ENCODE results near the gene PCP2. TPM values are rescaled to one million over a fixed set of nuclear protein-coding genes. Genes with fewer than 3 reads are reported as not detected.

Gene PCP2
- total RNA-seq, 2 donors from 2014 or later = 0.32 TPM; not detected in 1

DNA sequence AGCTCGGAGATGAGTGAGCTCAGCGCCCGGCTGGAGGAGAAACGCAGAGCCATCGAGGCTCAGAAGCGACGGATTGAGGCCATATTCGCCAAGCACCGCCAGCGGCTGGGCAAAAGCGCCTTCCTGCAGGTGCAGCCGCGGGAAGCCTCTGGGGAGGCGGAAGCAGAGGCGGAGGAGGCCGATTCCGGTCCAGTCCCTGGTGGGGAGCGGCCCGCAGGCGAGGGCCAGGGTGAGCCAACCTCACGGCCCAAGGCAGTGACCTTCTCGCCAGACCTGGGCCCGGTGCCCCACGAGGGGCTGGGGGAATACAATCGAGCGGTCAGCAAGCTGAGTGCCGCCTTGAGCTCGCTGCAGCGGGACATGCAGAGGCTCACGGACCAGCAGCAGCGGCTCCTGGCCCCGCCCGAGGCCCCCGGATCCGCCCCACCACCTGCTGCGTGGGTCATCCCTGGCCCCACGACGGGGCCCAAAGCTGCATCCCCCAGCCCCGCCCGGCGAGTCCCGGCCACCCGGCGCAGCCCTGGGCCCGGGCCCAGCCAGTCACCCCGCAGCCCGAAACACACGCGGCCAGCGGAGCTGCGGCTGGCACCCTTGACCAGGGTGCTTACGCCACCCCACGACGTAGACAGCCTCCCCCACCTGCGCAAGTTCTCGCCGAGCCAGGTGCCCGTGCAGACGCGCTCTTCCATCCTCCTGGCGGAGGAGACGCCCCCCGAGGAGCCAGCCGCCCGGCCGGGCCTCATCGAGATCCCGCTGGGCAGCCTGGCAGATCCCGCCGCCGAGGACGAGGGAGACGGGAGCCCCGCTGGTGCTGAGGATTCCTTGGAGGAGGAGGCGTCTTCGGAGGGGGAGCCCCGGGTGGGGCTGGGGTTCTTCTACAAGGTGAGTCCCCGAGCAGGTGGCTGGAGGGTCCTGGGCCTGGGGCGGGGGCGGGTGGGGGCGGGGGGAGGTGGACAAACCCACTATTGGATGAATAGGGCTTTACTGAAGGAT lies 20.9 kb downstream of the PCP2 start:
- Histone ChIP-seq H3K4me1 (no peaks in the 10 kb centered on the region), H3K27ac (no peak overlapping the region), H3K36me3 (no peaks in the 10 kb centered on the region), H3K4me3 (no peak overlapping the region), H3K9ac (ENCODE audit: low read depth in 2 of 2, low read length in 2 of 2) (no peak overlapping the region), H3K9me3 (no peaks in the 10 kb centered on the region), H3K27me3 (no peaks in the 10 kb centered on the region)
- TF ChIP-seq, protein P1, sequence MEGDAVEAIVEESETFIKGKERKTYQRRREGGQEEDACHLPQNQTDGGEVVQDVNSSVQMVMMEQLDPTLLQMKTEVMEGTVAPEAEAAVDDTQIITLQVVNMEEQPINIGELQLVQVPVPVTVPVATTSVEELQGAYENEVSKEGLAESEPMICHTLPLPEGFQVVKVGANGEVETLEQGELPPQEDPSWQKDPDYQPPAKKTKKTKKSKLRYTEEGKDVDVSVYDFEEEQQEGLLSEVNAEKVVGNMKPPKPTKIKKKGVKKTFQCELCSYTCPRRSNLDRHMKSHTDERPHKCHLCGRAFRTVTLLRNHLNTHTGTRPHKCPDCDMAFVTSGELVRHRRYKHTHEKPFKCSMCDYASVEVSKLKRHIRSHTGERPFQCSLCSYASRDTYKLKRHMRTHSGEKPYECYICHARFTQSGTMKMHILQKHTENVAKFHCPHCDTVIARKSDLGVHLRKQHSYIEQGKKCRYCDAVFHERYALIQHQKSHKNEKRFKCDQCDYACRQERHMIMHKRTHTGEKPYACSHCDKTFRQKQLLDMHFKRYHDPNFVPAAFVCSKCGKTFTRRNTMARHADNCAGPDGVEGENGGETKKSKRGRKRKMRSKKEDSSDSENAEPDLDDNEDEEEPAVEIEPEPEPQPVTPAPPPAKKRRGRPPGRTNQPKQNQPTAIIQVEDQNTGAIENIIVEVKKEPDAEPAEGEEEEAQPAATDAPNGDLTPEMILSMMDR (IDR thresholded peaks at IDR 0.05) = no peak
- intact Hi-C loops (cut with DNase I) = no loop called here
- DNase-seq = no peak

DNA sequence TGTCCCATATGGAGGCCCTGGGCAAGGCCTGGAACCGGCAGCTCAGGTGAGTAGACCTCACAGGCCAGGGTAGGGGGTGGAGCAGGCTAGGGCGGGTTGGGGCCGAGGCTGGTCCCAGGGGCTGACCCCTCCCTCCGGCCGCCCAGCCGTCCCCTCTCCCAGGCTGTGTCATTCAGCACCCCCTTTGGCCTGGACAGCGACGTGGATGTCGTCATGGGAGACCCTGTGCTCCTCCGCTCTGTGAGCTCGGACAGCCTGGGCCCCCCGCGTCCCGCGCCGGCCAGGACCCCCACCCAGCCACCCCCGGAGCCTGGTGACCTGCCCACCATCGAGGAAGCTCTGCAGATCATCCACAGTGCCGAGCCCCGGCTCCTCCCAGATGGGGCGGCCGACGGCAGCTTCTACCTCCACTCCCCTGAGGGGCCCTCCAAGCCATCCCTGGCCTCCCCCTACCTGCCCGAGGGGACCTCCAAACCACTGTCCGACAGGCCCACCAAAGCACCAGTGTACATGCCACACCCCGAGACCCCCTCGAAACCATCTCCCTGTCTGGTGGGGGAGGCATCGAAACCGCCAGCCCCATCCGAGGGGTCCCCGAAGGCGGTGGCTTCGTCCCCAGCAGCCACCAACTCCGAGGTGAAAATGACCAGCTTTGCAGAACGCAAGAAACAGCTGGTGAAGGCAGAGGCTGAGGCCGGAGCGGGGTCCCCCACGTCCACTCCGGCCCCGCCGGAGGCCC lies 21.8 kb downstream of the PCP2 start:
- intact Hi-C loops (cut with DNase I) = no loop called here
- Histone ChIP-seq H3K27ac (no peak overlapping the region), H3K4me3 (no peak overlapping the region), H3K4me1 (no peaks in the 10 kb centered on the region), H3K9me3 (no peaks in the 10 kb centered on the region), H3K27me3 (no peaks in the 10 kb centered on the region), H3K36me3 (no peaks in the 10 kb centered on the region), H3K9ac (ENCODE audit: low read depth in 2 of 2, low read length in 2 of 2) (no peak overlapping the region)
- DNase-seq = no peak
- TF ChIP-seq, protein P1 (IDR thresholded peaks at IDR 0.05) = no peak

DNA sequence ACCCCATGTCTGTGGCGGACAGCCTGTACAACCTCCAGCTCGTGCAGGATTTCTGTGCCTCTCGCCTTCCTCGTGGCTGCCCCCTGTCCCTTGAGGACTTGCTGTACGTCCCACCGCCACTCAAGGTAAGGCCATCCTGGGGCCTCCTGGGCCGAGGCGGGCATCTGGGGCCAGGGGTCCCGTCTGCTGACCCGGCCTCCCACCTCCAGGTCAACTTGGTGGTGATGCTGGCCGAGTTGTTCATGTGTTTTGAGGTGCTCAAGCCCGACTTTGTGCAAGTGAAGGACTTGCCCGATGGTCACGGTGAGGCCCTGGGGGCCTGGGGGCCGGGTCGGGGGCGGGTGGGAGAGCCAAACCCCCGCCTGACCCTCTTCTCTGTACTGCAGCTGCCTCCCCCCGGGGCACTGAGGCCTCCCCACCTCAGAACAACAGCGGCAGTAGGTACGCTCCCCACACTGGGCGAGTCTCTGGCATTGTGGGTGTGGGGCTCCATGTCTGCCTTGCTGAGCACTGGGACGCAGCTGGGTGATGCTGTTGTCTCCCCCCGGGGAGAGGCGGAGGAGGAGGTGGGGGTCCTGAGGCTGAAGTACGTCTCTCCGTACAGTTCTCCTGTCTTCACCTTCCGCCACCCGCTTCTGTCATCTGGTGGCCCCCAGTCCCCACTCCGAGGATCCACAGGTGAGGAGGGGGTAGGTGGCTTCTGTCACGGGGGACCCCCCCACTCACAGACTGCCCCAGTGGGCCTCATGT lies 22.9 kb downstream of the PCP2 start:
- H3K9ac ChIP-seq (ENCODE audit: low read depth in 2 of 2, low read length in 2 of 2) = no peak overlapping the region
- no peaks in the 10 kb centered on the region for H3K27me3 ChIP-seq
- H3K4me3 ChIP-seq = no peak overlapping the region
- H3K36me3 ChIP-seq = no peaks in the 10 kb centered on the region
- TF ChIP-seq, protein P1 (IDR thresholded peaks at IDR 0.05) = no peak
- intact Hi-C loops (cut with DNase I) = no loop called here
- DNase-seq = no peak
- H3K9me3 ChIP-seq = no peaks in the 10 kb centered on the region
- H3K27ac ChIP-seq = no peak overlapping the region
- H3K4me1 ChIP-seq = no peaks in the 10 kb centered on the region

DNA sequence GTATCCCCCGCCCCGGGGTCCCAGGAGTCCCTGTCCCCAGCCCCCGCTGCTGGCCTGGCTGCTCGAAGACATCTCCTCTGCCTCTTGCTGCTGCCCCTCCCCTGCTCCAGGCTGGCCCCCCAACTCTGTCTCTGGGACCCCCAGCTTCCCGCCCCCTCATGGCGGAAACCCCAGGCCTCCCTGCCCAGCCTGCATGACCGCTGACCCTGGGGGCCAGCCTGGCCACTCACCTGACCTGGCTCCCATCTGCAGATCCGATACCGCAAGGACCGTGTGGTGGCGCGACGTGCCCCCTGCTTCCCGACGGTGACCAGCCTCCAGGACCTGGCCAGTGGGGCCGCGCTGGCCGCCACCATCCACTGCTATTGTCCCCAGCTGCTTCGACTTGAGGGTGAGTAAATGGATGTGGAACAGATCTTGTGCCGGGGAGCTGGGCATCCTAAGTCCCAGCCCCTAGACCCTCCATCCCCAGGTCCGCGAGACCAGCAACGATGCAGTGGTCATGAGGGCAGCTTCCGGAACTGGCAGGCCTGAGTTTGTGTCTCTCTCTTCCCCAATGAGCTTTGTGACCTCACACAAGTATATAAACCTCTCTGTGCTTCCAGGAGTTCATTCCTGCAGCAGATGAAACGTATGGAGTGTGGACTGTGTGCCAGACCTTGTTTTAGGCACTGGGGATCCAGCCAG lies 25.5 kb downstream of the PCP2 start:
- Histone ChIP-seq H3K9ac (ENCODE audit: low read depth in 2 of 2, low read length in 2 of 2) (no peak overlapping the region), H3K4me3 (no peak overlapping the region), H3K9me3 (no peaks in the 10 kb centered on the region), H3K27ac (no peak overlapping the region), H3K36me3 (no peaks in the 10 kb centered on the region), H3K4me1 (no peaks in the 10 kb centered on the region), H3K27me3 (no peaks in the 10 kb centered on the region)
- intact Hi-C loops (cut with DNase I) = no loop called here
- TF ChIP-seq, protein P1 (IDR thresholded peaks at IDR 0.05) = no peak
- DNase-seq = no peak
